Transverse colon (tissue), 4 donors: ENCODE data around the gene CACFD1. TPM values are rescaled to one million over a fixed set of nuclear protein-coding genes. Genes with fewer than 3 reads are reported as not detected.

Experiments used
- DNase-seq: peaks from one replicate; pipeline ENCODE4 v3.0.0-alpha.2; 2019
- H3K27ac ChIP-seq, 4 donors: fragments of 200-600 bp; sonication (generic); 2 replicates each; pipeline ENCODE4 v1.5.1; 2016 to 2018; ENCODE audit warnings: inconsistent platforms in 4 of 4
- H3K27me3 ChIP-seq: fragments of 200-600 bp; sonication (generic); 2 replicates; pipeline ENCODE4 v1.5.1; 2017; ENCODE audit warnings: inconsistent platforms
- H3K36me3 ChIP-seq, 4 donors: fragments of 200-600 bp; sonication (generic); 2 replicates each; pipeline ENCODE4 v1.5.1; 2017 to 2019; ENCODE audit warnings: inconsistent platforms in 4 of 4
- H3K4me1 ChIP-seq, 4 donors: fragments of 200-600 bp; sonication (generic); 2 replicates each; pipeline ENCODE4 v1.5.1; 2017 to 2020; ENCODE audit warnings: inconsistent platforms in 4 of 4
- H3K4me3 ChIP-seq, 4 donors: fragments of 200-600 bp; sonication (generic); 1 replicate in 1 of 4; 2 replicates in 3 of 4; pipeline versions ENCODE4 v1.5.1 to v1.6.1; 2017 to 2019; ENCODE audit warnings: inconsistent platforms in 4 of 4
- H3K9me3 ChIP-seq, 2 donors: fragments of 200-600 bp; sonication (generic); 2 replicates each; pipeline ENCODE4 v1.5.1; 2017 to 2019; ENCODE audit warnings: inconsistent platforms in 2 of 2
- EP300 ChIP-seq: sonication (generic); formaldehyde crosslinking; IDR thresholded peaks from one replicate; pipeline ENCODE4 v1.6.1; 2017; ENCODE audit warnings: antibody characterized with exemption, low read depth
- POLR2A ChIP-seq: fragments of 450-650 bp; IDR thresholded peaks from one replicate; pipeline ENCODE4 v1.6.1; 2016; ENCODE audit warnings: antibody characterized with exemption, mild to moderate bottlenecking, moderate library complexity
- POLR2AphosphoS5 ChIP-seq, 3 donors: sonication (generic); formaldehyde crosslinking; IDR thresholded peaks; one replicate each; pipeline ENCODE4 v1.6.1; 2016; ENCODE audit warnings: antibody characterized with exemption in 3 of 3
- WGBS, 2 donors: methylation state at CpG; one replicate each; pipeline ENCODE4 v1.1.5; 2018; ENCODE audit warnings: low coverage in 1 of 2; 5-methylcytosine and 5-hydroxymethylcytosine counted together
- in situ Hi-C, 4 donors: fragments of 200-750 bp; cut with MboI; loops; one replicate each; pipeline versions ENCODE4 v1.15.0 to v1.15.1; 2017; ENCODE audit warnings: low sequenced_read_pairs in 3 of 4, low pct_ligation_motif_present in 1 of 4, low pct_unique_long_range_greater_than_20kb in 1 of 4
- intact Hi-C: fragments of 100-400 bp; cut with DNase I; formaldehyde crosslinking; loops from one replicate; pipeline ENCODE4 v1.15.1; 2023; ENCODE audit warnings: low total_unique reads
- total RNA-seq, 4 donors: library from RNA; depleted of rRNA; stranded (reverse); fragments of >200 nt; gene quantifications; one replicate each; pipeline ENCODE4 v1.1.0, GENCODE V29; 2016
- TF ChIP-seq, protein P1 (sequence below), 5 experiments: fragments of 200-600 bp in 3 of 5; fragments of 450-650 bp in 2 of 5; sonication (generic) in 3 of 5; IDR thresholded peaks; 1 replicate in 2 of 5; 2 replicates in 3 of 5; pipeline ENCODE4 v1.5.1; 2016 to 2017; ENCODE audit warnings: antibody characterized with exemption in 5 of 5, inconsistent platforms in 3 of 5, mild to moderate bottlenecking in 2 of 5, moderate library complexity in 1 of 5

CACFD1 gene
- total RNA-seq, 4 donors from 2014 or later, result 44.6 to 153 (median 80.0) TPM

- intact Hi-C loops (loop anchor here (10.0 kb wide), 1 partner anchor 299 kb away; no protein-coding TSS in a partner anchor), in situ Hi-C loops (loop anchor here (5.0 to 25.0 kb wide), 5 partner anchors 71 to 299 kb away; no protein-coding TSS in a partner anchor)
- Histone ChIP-seq H3K27me3 (peaks cover 24% of the 10 kb centered on the region), H3K27ac (no peak overlapping the region), H3K4me1 (peaks cover 7 to 18% (median 13%) of the 10 kb centered on the region in 4 donors), H3K9me3 (no peaks in the 10 kb centered on the region), H3K36me3 (no peaks in the 10 kb centered on the region), H3K4me3 (no peak overlapping the region)
- TF ChIP-seq, protein P1, sequence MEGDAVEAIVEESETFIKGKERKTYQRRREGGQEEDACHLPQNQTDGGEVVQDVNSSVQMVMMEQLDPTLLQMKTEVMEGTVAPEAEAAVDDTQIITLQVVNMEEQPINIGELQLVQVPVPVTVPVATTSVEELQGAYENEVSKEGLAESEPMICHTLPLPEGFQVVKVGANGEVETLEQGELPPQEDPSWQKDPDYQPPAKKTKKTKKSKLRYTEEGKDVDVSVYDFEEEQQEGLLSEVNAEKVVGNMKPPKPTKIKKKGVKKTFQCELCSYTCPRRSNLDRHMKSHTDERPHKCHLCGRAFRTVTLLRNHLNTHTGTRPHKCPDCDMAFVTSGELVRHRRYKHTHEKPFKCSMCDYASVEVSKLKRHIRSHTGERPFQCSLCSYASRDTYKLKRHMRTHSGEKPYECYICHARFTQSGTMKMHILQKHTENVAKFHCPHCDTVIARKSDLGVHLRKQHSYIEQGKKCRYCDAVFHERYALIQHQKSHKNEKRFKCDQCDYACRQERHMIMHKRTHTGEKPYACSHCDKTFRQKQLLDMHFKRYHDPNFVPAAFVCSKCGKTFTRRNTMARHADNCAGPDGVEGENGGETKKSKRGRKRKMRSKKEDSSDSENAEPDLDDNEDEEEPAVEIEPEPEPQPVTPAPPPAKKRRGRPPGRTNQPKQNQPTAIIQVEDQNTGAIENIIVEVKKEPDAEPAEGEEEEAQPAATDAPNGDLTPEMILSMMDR (IDR thresholded peaks at IDR 0.05), result no peak
- TF ChIP-seq POLR2AphosphoS5 (IDR thresholded peaks at IDR 0.05), result no peak
- no peak for TF ChIP-seq EP300
- TF ChIP-seq POLR2A, result no peak
- no peak for DNase-seq
- WGBS, 2 donors, result 73 to 80% methylated on average over 3 to 9 of the region's 9 CpGs
Observed at GRCh38 chr9:133483611-133484010, 23.8 kb downstream of the CACFD1 start.

DNA sequence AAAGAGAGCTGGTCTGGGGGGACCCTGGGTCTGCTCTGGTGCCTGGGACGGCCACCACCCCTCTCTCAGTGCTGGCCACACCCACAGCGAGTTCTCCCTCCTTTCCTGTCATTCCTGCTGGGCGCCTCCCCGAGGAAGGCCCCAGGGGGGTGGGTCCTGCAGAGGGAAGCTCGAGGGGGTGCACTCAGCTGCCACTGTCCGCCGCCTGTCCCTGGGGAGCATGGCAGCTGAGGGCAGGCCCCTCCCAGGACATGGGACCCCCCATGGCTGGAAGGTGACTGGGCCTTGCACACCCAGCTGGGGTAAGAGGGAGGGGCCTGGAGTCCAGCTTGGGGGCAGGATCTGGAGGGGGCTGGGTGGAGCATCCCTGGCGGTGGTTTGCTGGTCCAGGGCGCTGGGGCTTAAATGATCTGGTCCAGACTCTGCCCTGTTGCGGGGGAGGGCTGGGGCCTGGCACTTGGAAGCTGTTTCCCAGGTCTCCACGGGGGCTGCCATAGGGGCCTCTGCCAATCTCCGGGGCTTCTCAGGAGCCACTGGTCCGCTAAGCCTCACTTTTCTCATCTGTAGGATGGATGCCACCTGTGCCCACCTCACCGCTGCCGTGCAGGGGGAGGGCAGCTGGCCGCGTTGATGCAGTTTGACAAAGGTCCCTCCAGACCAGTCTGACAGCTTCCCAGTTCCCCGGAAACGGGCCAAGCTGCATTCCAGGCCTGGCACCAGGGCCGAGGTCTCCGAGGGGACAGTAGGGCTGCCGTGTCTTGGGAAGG, 25.1 kb downstream of the CACFD1 start:
- DNase-seq, result no peak
- in situ Hi-C loops, result loop anchor here (5.0 to 25.0 kb wide), 5 partner anchors 73 to 300 kb away; no protein-coding TSS in a partner anchor

GRCh38 chr9:133485531-133486260, 25.9 kb downstream of the CACFD1 start:
- WGBS, 2 donors, result 43% methylated on average over 19 of the region's 25 CpGs; no CpG with 5 or more reads in 1 of the 2 donors

More for the DNA sequence above, 25.1 kb downstream of the CACFD1 start:
- intact Hi-C loops, result loop anchor here (10.0 kb wide), 1 partner anchor 300 kb away; no protein-coding TSS in a partner anchor
- no peak overlapping the region for H3K4me3 ChIP-seq
- no peak overlapping the region for H3K27ac ChIP-seq
- H3K27me3 ChIP-seq, result peaks cover 22% of the 10 kb centered on the region
- TF ChIP-seq POLR2A (no peak), POLR2AphosphoS5 (IDR thresholded peaks at IDR 0.05) (no peak), EP300 (no peak)
- TF ChIP-seq, protein P1 (IDR thresholded peaks at IDR 0.05), result no peak
- whole genome bisulfite sequencing, 2 donors, result 49% methylated on average over 14 of the region's 22 CpGs; no CpG with 5 or more reads in 1 of the 2 donors
- no peaks in the 10 kb centered on the region for H3K36me3 ChIP-seq
- no peaks in the 10 kb centered on the region for H3K9me3 ChIP-seq
- H3K4me1 ChIP-seq, result peaks cover 0 to 5% (median 2%) of the 10 kb centered on the region in 4 donors

More at GRCh38 chr9:133485531-133486260, 25.9 kb downstream of the CACFD1 start:
- no peak for DNase-seq
- H3K27me3 ChIP-seq, result peaks cover 21% of the 10 kb centered on the region
- H3K27ac ChIP-seq, result no peak overlapping the region
- intact Hi-C loops (loop anchor here (2.0 to 10.0 kb wide), 2 partner anchors 79 to 301 kb away; no protein-coding TSS in a partner anchor), in situ Hi-C loops (loop anchor here (10.0 to 25.0 kb wide), 3 partner anchors 81 to 301 kb away; no protein-coding TSS in a partner anchor)
- H3K4me3 ChIP-seq, result no peak overlapping the region
- TF ChIP-seq, protein P1 (IDR thresholded peaks at IDR 0.05), result no peak
- TF ChIP-seq POLR2AphosphoS5 (IDR thresholded peaks at IDR 0.05) (no peak), POLR2A (no peak), EP300 (no peak)
- no peaks in the 10 kb centered on the region for H3K36me3 ChIP-seq
- no peaks in the 10 kb centered on the region for H3K9me3 ChIP-seq
- H3K4me1 ChIP-seq, result peaks cover 0 to 5% (median 2%) of the 10 kb centered on the region in 4 donors
